Fibroblast of lung (primary cell): ENCODE results near the gene ZNF432.

Experiments
- CTCF ChIP-seq, 2 donors: IDR thresholded peaks in 1 of 2; conservative IDR thresholded peaks in 1 of 2; 1 replicate in 1 of 2; 2 replicates in 1 of 2; pipeline ENCODE4 v1.5.1; 2011 to 2012; ENCODE audit warnings: low read length in 2 of 2, control low read depth in 1 of 2, inconsistent platforms in 1 of 2, low read depth in 1 of 2, mild to moderate bottlenecking in 1 of 2
- EZH2 ChIP-seq: IDR thresholded peaks from 2 replicates; pipeline ENCODE4 v1.5.1; 2012; ENCODE audit warnings: low read length, control low read depth, mild to moderate bottlenecking; ENCODE audit errors: missing control alignments

- TF ChIP-seq CTCF (conservative IDR thresholded peaks at IDR 0.05 in 1 of 2, IDR thresholded peaks at IDR 0.05 in 1 of 2; ENCODE audit: low read depth in 1 of 2, low read length in 2 of 2) (no peak), EZH2 (no peak)
Observed at GRCh38 chr19:52020506-52020905, 28.1 kb downstream of the ZNF432 start.
